ENCODE results near the gene SPATA13.

DNA sequence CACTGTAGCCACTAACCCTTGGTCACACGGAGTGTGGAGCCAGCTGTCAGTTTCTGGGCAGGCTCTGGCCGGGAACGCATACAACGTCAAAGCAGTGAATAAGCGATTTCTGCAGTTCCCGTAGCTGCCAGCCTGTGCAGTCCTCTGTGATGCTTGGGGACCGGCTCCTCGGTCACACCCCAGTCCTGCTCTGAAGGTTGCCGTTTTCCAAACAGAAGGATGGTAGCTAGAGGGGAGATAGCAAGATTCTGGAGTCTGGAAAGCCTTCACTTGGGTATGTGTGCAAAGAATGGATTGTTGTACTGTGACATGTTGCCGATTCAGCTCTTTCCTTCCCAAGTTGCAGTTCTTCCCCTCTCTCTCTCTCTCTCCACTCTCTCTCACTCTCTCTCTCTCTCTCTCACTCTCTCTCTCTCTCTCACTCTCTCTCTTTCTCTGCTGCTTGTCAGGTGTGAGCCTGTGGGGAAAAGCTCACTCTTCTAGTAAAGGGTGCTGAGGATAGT, 110.2 kb downstream of the SPATA13 start:
- TF ChIP-seq, protein P1, sequence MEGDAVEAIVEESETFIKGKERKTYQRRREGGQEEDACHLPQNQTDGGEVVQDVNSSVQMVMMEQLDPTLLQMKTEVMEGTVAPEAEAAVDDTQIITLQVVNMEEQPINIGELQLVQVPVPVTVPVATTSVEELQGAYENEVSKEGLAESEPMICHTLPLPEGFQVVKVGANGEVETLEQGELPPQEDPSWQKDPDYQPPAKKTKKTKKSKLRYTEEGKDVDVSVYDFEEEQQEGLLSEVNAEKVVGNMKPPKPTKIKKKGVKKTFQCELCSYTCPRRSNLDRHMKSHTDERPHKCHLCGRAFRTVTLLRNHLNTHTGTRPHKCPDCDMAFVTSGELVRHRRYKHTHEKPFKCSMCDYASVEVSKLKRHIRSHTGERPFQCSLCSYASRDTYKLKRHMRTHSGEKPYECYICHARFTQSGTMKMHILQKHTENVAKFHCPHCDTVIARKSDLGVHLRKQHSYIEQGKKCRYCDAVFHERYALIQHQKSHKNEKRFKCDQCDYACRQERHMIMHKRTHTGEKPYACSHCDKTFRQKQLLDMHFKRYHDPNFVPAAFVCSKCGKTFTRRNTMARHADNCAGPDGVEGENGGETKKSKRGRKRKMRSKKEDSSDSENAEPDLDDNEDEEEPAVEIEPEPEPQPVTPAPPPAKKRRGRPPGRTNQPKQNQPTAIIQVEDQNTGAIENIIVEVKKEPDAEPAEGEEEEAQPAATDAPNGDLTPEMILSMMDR (IDR thresholded peaks at IDR 0.05; ENCODE audit: borderline replicate concordance, extremely low read depth, low read length, poor library complexity, severe bottlenecking): peak; percentile 9
- no peak for TF ChIP-seq EZH2 (IDR thresholded peaks at IDR 0.05; ENCODE audit: borderline replicate concordance, low read depth, low read length, severe bottlenecking)

All from DND-41 (cell line).